Parathyroid adenoma (tissue), 2 donors: ENCODE data around the gene GPR15LG.
A peak's percentile ranks its signal among the peaks of the same experiment; 100 is the strongest.

ENCODE experiments used
- H2AFZ ChIP-seq: fragments of 300-600 bp; sonication (generic); one replicate; pipeline ENCODE4 v1.7.0; 2017; ENCODE audit warnings: antibody characterized with exemption, mild to moderate bottlenecking
- H3K27ac ChIP-seq: fragments of 300-600 bp; sonication (generic); one replicate; pipeline ENCODE4 v1.7.0; 2017
- H3K27me3 ChIP-seq: fragments of 300-600 bp; sonication (generic); one replicate; pipeline ENCODE4 v1.7.0; 2017; ENCODE audit warnings: low read length; ENCODE audit not compliant: control insufficient read depth, insufficient read depth
- H3K36me3 ChIP-seq: fragments of 300-600 bp; sonication (generic); one replicate; pipeline ENCODE4 v1.7.0; 2017; ENCODE audit warnings: low read length; ENCODE audit not compliant: control insufficient read depth, insufficient read depth
- H3K4me1 ChIP-seq: fragments of 300-600 bp; sonication (generic); one replicate; pipeline ENCODE4 v1.7.0; 2017; ENCODE audit warnings: control low read depth
- H3K4me2 ChIP-seq: fragments of 300-600 bp; sonication (generic); one replicate; pipeline ENCODE4 v1.7.0; 2017; ENCODE audit warnings: low read length
- H3K4me3 ChIP-seq: fragments of 300-600 bp; sonication (generic); one replicate; pipeline ENCODE4 v1.7.0; 2017; ENCODE audit warnings: low read depth, low read length
- H3K79me2 ChIP-seq: fragments of 300-600 bp; sonication (generic); one replicate; pipeline ENCODE4 v1.7.0; 2017; ENCODE audit warnings: control low read depth
- H3K9ac ChIP-seq: fragments of 300-600 bp; sonication (generic); one replicate; pipeline ENCODE4 v1.7.0; 2017; ENCODE audit warnings: mild to moderate bottlenecking
- H3K9me3 ChIP-seq: fragments of 300-600 bp; sonication (generic); one replicate; pipeline ENCODE4 v1.7.0; 2017; ENCODE audit warnings: low read length; ENCODE audit not compliant: control insufficient read depth
- CTCF ChIP-seq: fragments of 300-600 bp; sonication (generic); IDR thresholded peaks from one replicate; pipeline ENCODE4 v1.7.0; 2017; ENCODE audit warnings: antibody characterized with exemption, mild to moderate bottlenecking
- donor health status: primary hyperparathyroidism.

Gene GPR15LG

DNA sequence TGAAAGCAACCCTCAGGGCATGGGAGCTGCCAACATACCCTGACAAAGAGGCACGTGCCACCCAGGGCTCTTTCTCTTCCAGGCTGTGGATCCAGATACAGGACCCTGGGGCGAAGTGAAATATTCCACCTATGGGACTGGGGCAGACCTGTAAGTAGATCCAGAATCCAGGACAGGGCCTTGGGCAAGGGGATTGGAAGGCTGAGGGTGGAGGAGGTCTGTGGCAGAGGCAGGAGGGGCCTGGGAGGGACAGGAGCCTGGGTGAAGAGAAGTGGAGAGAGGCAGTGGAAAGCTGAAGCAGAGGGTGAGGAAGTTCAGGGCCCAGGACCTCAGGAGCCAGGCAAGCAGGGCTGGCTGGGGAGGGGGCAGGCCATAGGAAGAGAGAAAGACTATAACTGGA is 38.0 kb downstream of the GPR15LG start:
- Histone ChIP-seq H2AFZ (no peak overlapping the region), H3K9me3 (no peaks in the 10 kb centered on the region), H3K79me2 (no peaks in the 10 kb centered on the region), H3K4me2 (no peak overlapping the region), H3K9ac (no peak overlapping the region), H3K4me1 (no peaks in the 10 kb centered on the region), H3K27me3 (no peaks in the 10 kb centered on the region), H3K36me3 (no peaks in the 10 kb centered on the region), H3K4me3 (no peak overlapping the region), H3K27ac (no peak overlapping the region)
- TF ChIP-seq CTCF: no peak

- no peak overlapping the region for H3K4me3 ChIP-seq
- H3K9me3 ChIP-seq: no peaks in the 10 kb centered on the region
- H3K27me3 ChIP-seq: no peaks in the 10 kb centered on the region
- no peaks in the 10 kb centered on the region for H3K4me1 ChIP-seq
- H2AFZ ChIP-seq: no peak overlapping the region
- no peak overlapping the region for H3K4me2 ChIP-seq
- H3K27ac ChIP-seq: no peak overlapping the region
- no peak overlapping the region for H3K9ac ChIP-seq
- TF ChIP-seq CTCF: no peak
- H3K36me3 ChIP-seq: no peaks in the 10 kb centered on the region
- no peaks in the 10 kb centered on the region for H3K79me2 ChIP-seq
These were observed 38.4 kb downstream of the GPR15LG start for GRCh38 chr10:84212014-84212413.

- Histone ChIP-seq H3K4me1 (no peaks in the 10 kb centered on the region), H3K4me3 (no peak overlapping the region), H3K4me2 (no peak overlapping the region), H3K79me2 (no peaks in the 10 kb centered on the region), H3K27me3 (no peaks in the 10 kb centered on the region), H3K9me3 (no peaks in the 10 kb centered on the region), H3K9ac (no peak overlapping the region), H2AFZ (no peak overlapping the region), H3K27ac (no peak overlapping the region), H3K36me3 (no peaks in the 10 kb centered on the region)
- no peak for TF ChIP-seq CTCF
These were observed 39.5 kb downstream of the GPR15LG start for GRCh38 chr10:84213076-84213475.

DNA sequence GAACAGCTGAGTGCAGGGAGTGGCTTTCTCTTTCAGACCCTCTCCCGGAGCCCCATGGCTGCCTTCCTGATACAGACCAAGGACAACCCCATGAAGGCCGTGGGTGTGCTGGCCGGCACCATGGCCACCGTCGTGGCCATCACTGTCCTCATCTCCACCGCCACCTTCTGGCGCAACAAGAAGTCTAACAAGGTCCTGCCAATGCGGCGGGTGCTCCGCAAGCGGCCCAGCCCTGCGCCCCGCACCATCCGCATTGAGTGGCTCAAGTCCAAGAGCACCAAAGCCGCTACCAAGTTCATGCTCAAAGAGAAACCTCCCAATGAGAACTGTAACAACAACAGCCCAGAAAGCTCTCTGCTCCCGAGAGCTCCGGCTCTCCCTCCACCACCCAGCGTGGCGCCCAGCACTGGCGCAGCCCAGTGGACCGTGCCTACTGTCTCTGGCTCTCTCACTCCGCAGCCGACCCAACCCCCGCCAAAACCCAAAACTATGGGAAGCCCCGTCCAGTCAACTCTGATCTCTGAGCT is 40.5 kb downstream of the GPR15LG start:
- H3K4me3 ChIP-seq: no peak overlapping the region
- no peak for TF ChIP-seq CTCF
- no peaks in the 10 kb centered on the region for H3K27me3 ChIP-seq
- no peaks in the 10 kb centered on the region for H3K36me3 ChIP-seq
- no peak overlapping the region for H3K27ac ChIP-seq
- H3K79me2 ChIP-seq: no peaks in the 10 kb centered on the region
- no peaks in the 10 kb centered on the region for H3K9me3 ChIP-seq
- H3K4me2 ChIP-seq: no peak overlapping the region
- no peak overlapping the region for H2AFZ ChIP-seq
- no peak overlapping the region for H3K9ac ChIP-seq
- no peaks in the 10 kb centered on the region for H3K4me1 ChIP-seq

- Histone ChIP-seq H3K4me3 (no peak overlapping the region), H3K4me2 (no peak overlapping the region), H3K9ac (no peak overlapping the region), H3K79me2 (no peaks in the 10 kb centered on the region), H3K27ac (no peak overlapping the region), H3K4me1 (no peaks in the 10 kb centered on the region), H3K27me3 (no peaks in the 10 kb centered on the region), H3K9me3 (no peaks in the 10 kb centered on the region), H3K36me3 (no peaks in the 10 kb centered on the region), H2AFZ (no peak overlapping the region)
- TF ChIP-seq CTCF: peak; percentile 20
These were observed 41.1 kb downstream of the GPR15LG start for GRCh38 chr10:84214612-84215235.
